ENCODE data around the gene KBTBD7.

- TF ChIP-seq POLR2A (IDR thresholded peaks at IDR 0.05) (no peak), EP300 (IDR thresholded peaks at IDR 0.05) (no peak)
Measured at GRCh38 chr13:41159174-41159573, 35.2 kb downstream of the KBTBD7 start.

All from tibial nerve (tissue), 3 donors.